ENCODE results near the gene SERPINF2. TPM values are rescaled to one million over a fixed set of nuclear protein-coding genes. Genes with fewer than 3 reads are reported as not detected.
"Not testable (repeated sequence)": the region's sequence is repeated elsewhere in the genome, so short reads cannot be mapped to it uniquely, and the experiment has no call there.

Gene SERPINF2
- not detected in 2 replicates for total RNA-seq (2014; rRNA removed; shearing (Covaris generic))

- DNase-seq = no peak
- H3K36me3 ChIP-seq = no peaks in the 10 kb centered on the region
- no peak within 1 kb of the TSS for H3K27ac ChIP-seq
- H3K4me1 ChIP-seq = no peaks in the 10 kb centered on the region
- no peak within 1 kb of the TSS for H3K4me3 ChIP-seq
- no peaks in the 10 kb centered on the region for H3K27me3 ChIP-seq
- H3K9me3 ChIP-seq (replicated peaks) = no peaks in the 10 kb centered on the region
Observed at GRCh38 chr17:1742371-1743087, at the start of gene SERPINF2. TSS of gene SERPINF2 (plus strand) at chr17:1742871. CDS start at chr17:1744996, 2,125 bp downstream.

- H3K36me3 ChIP-seq = no peaks in the 10 kb centered on the region
- no peak overlapping the region for H3K27ac ChIP-seq
- H3K27me3 ChIP-seq = no peaks in the 10 kb centered on the region
- no peak for DNase-seq
- H3K4me3 ChIP-seq = no peak overlapping the region
- no peaks in the 10 kb centered on the region for H3K4me1 ChIP-seq
- no peaks in the 10 kb centered on the region for H3K9me3 ChIP-seq (replicated peaks)
Observed at GRCh38 chr17:1693339-1693738, 49.3 kb upstream of the SERPINF2 start.

DNA sequence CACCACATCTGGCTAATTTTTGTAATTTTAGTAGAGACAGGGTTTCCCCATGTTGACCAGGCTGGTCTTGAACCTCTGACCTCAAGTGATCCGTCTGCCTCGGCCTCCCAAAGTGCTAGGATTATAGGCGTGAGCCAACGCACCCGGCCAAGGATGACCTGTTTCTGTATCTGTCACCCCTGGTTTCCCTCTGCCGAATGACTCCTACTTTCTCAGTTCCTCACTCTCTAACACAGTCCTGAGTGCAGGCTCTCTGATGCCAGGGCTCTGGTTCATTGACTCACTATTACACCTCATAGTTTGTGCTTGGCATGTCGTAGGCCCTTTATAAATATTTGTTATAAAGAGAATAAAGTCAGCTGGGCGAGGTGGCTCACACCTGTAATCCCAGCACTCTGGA lies 47.3 kb upstream of the SERPINF2 start:
- no peak overlapping the region for H3K4me3 ChIP-seq
- H3K36me3 ChIP-seq = no peaks in the 10 kb centered on the region
- no peaks in the 10 kb centered on the region; the same call in 1 of the 2 replicates for H3K4me1 ChIP-seq
- H3K27me3 ChIP-seq = no peaks in the 10 kb centered on the region
- no peaks in the 10 kb centered on the region for H3K9me3 ChIP-seq (replicated peaks)
- H3K27ac ChIP-seq = no peak overlapping the region
- no peak for DNase-seq

GRCh38 chr17:1697681-1698080 lies 45.0 kb upstream of the SERPINF2 start:
- H3K4me3 ChIP-seq = no peak overlapping the region
- H3K4me1 ChIP-seq = peaks cover 5% of the 10 kb centered on the region
- no peaks in the 10 kb centered on the region for H3K27me3 ChIP-seq
- H3K27ac ChIP-seq = no peak overlapping the region
- no peaks in the 10 kb centered on the region for H3K36me3 ChIP-seq
- DNase-seq = no peak
- H3K9me3 ChIP-seq (replicated peaks) = no peaks in the 10 kb centered on the region

- H3K4me1 ChIP-seq = peaks cover 13% of the 10 kb centered on the region
- peak; percentile 55 to 67 for DNase-seq
Observed at GRCh38 chr17:1699891-1700290, 42.8 kb upstream of the SERPINF2 start.

GRCh38 chr17:1703063-1703462 lies 39.6 kb upstream of the SERPINF2 start:
- Histone ChIP-seq H3K27me3 (no peaks in the 10 kb centered on the region), H3K4me1 (peaks cover 18% of the 10 kb centered on the region), H3K36me3 (no peaks in the 10 kb centered on the region), H3K4me3 (no peak overlapping the region), H3K27ac (peak overlapping the region; percentile 29; the same call in 1 of the 2 replicates), H3K9me3 (replicated peaks) (no peaks in the 10 kb centered on the region)
- DNase-seq = peak; percentile 74 to 83

More at GRCh38 chr17:1699891-1700290, 42.8 kb upstream of the SERPINF2 start:
- not testable (repeated sequence) for H3K27ac ChIP-seq; H3K4me3 ChIP-seq; H3K27me3 ChIP-seq; H3K9me3 ChIP-seq (replicated peaks); H3K36me3 ChIP-seq

DNA sequence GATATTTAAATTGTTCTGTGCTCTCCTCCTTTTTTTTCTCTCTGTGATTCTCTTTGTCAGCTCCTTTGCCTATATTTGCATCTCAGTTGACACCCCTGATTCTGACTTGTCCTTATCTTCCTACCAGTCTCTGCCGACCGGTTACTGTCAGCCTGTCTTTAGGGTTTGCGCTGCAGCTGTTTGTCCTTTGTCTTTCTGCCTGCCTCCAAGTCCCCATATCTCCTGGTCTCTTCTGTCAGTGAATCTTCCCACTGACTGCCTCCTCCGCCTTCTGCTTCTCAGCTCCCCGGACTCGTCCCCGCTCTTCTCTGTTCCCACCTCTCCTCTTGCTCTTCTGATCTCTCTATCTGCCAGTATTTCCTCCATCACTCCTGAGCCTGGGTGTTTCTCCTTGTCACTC lies 37.7 kb upstream of the SERPINF2 start:
- peak overlapping the region; percentile 23; the same call in 1 of the 2 replicates for H3K27ac ChIP-seq
- H3K36me3 ChIP-seq = no peaks in the 10 kb centered on the region

DNA sequence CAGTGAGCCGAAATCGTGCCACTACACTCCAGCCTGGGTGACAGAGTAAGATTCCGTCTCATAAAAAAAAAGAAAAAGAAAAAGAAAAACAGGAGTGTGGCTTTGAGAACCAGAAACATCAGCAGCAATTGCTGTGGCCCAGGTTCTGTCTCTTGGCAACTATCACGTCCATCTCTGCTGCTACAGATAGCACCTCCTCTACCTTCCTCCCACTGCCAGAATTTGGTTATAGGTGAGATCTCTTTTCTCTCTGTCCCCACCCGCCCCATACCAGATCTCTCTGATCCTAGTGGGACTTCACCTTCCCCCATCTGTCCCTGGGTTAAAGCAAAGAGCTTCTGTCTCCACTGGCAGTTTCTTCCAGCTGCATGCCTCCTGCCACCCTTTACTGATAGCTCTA lies 35.6 kb upstream of the SERPINF2 start:
- no peak overlapping the region for H3K27ac ChIP-seq
- H3K27me3 ChIP-seq = no peaks in the 10 kb centered on the region
- H3K4me3 ChIP-seq = no peak overlapping the region
- H3K9me3 ChIP-seq (replicated peaks) = no peaks in the 10 kb centered on the region
- H3K36me3 ChIP-seq = no peaks in the 10 kb centered on the region
- H3K4me1 ChIP-seq = peaks cover 18% of the 10 kb centered on the region
- DNase-seq = no peak

More for the DNA sequence above, 37.7 kb upstream of the SERPINF2 start:
- no peaks in the 10 kb centered on the region for H3K27me3 ChIP-seq
- no peak overlapping the region for H3K4me3 ChIP-seq
- H3K4me1 ChIP-seq = peaks cover 18% of the 10 kb centered on the region
- DNase-seq = peak in 1 of 2 experiments; percentile 55
- H3K9me3 ChIP-seq (replicated peaks) = no peaks in the 10 kb centered on the region

DNA sequence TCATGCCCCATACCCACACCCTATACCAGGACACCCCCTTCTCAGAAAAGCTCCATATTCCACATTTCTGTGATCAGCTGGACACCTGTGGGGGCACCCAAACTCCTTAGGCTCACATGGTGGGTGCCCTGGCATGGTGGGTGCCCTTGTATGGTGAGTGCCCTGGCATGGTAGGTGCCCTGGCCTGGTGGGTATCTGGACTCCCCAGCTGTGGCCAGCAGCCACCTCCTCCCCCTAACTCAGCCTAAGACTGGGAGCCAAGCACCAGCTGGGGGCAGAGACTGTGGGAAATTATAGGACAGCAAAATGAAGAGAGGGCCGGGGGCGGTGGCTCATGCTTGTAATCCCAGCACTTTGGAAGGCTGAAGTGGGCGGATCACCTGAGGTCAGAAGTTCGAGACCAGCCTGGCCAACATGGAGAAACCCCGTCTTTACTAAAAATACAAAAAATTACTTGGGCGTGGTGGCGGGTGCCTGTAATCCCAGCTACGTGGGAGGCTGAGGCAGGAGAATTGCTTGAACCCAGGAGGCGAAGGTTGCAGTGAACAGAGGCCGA lies 33.8 kb upstream of the SERPINF2 start:
- H3K36me3 ChIP-seq; H3K27me3 ChIP-seq; H3K4me1 ChIP-seq; H3K9me3 ChIP-seq (replicated peaks); H3K27ac ChIP-seq; DNase-seq; H3K4me3 ChIP-seq: not testable (repeated sequence)

- no peak overlapping the region for H3K27ac ChIP-seq
- no peak for DNase-seq
- no peaks in the 10 kb centered on the region for H3K27me3 ChIP-seq
Observed at GRCh38 chr17:1709403-1709951, 33.2 kb upstream of the SERPINF2 start.

GRCh38 chr17:1709971-1710806 lies 32.5 kb upstream of the SERPINF2 start, which contains the start of gene TLCD2:
TSS of gene TLCD2 (minus strand) at chr17:1710377. CDS start at chr17:1710242, 135 bp downstream.
- Histone ChIP-seq H3K27me3 (no peaks in the 10 kb centered on the region), H3K4me1 (peaks cover 7% of the 10 kb centered on the region), H3K4me3 (peak within 1 kb of the TSS; percentile 93), H3K9me3 (replicated peaks) (no peaks in the 10 kb centered on the region), H3K27ac (no peak within 1 kb of the TSS; the same call in 1 of the 2 replicates), H3K36me3 (no peaks in the 10 kb centered on the region)
- peak; percentile 58 to 70 for DNase-seq

More at GRCh38 chr17:1709403-1709951, 33.2 kb upstream of the SERPINF2 start:
- Histone ChIP-seq H3K4me1 (peaks cover 9% of the 10 kb centered on the region), H3K9me3 (replicated peaks) (no peaks in the 10 kb centered on the region), H3K36me3 (no peaks in the 10 kb centered on the region), H3K4me3 (peak overlapping the region; percentile 93)

- DNase-seq = no peak
- no peak overlapping the region for H3K27ac ChIP-seq
- H3K36me3 ChIP-seq = no peaks in the 10 kb centered on the region
- H3K4me3 ChIP-seq = peak overlapping the region; percentile 93
- no peaks in the 10 kb centered on the region for H3K27me3 ChIP-seq
- H3K9me3 ChIP-seq (replicated peaks) = no peaks in the 10 kb centered on the region
- peaks cover 4% of the 10 kb centered on the region; the same call in 1 of the 2 replicates for H3K4me1 ChIP-seq
Observed at GRCh38 chr17:1710807-1711553, 31.7 kb upstream of the SERPINF2 start.

DNA sequence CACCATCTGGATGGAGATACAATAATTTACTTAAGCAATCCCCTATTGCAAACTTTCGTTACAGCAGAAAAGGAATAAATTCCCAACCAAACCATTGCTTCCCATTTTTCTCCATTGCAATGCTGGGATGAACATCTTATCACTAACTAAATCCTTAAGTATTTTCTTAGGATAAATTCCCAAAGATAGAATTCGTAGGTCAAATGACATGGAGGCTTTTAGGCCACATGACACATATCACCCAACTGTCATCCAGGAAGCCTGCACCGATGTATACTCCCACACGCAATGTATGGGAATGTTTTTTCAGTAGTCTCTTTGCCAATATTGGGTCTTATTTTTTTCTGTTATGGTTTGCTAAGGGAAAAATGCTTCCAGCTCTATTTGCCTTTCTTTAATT lies 30.9 kb upstream of the SERPINF2 start:
- Histone ChIP-seq H3K27ac (no peak overlapping the region), H3K4me3 (no peak overlapping the region), H3K36me3 (no peaks in the 10 kb centered on the region), H3K27me3 (no peaks in the 10 kb centered on the region), H3K4me1 (peaks cover 4% of the 10 kb centered on the region; the same call in 1 of the 2 replicates), H3K9me3 (replicated peaks) (no peaks in the 10 kb centered on the region)
- DNase-seq = no peak

DNA sequence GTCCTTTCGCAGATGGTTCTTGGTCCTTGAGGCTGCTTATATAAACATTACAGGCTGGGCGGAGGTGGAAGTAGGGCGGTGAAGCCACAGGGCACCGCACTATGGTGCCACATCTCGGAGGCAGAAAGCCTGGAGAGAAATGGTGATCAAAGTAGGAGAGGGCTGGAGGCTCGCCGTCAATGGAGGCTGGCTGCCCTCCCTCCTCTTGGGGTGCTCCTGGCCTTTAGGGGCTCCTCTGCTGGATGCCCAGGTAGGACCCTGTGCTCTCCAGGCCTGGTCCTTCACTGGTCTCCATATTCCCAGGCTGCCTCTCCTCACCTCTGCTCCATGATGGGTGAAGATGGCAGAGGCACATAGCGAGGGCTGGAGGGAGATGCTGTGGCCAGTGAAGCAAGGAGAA lies 30.4 kb upstream of the SERPINF2 start:
- no peak overlapping the region for H3K4me3 ChIP-seq
- H3K27me3 ChIP-seq = no peaks in the 10 kb centered on the region
- H3K36me3 ChIP-seq = no peaks in the 10 kb centered on the region
- H3K27ac ChIP-seq = no peak overlapping the region
- H3K9me3 ChIP-seq (replicated peaks) = no peaks in the 10 kb centered on the region
- peaks cover 4% of the 10 kb centered on the region; the same call in 1 of the 2 replicates for H3K4me1 ChIP-seq
- no peak for DNase-seq

Measured in SJCRH30 (cell line).